GM18868 (cell line): ENCODE measurements around the gene ARMC9.
"Not testable (repeated sequence)": the region's sequence is repeated elsewhere in the genome, so short reads cannot be mapped to it uniquely, and the experiment has no call there.

Source experiments
- ATAC-seq: cut with Tn5 transposase; IDR thresholded peaks from one replicate; pipeline ENCODE4 v1.9.1; 2021; ENCODE audit warnings: mild to moderate bottlenecking, moderate library complexity; ENCODE audit not compliant: unreplicated experiment

Gene ARMC9, protein sequence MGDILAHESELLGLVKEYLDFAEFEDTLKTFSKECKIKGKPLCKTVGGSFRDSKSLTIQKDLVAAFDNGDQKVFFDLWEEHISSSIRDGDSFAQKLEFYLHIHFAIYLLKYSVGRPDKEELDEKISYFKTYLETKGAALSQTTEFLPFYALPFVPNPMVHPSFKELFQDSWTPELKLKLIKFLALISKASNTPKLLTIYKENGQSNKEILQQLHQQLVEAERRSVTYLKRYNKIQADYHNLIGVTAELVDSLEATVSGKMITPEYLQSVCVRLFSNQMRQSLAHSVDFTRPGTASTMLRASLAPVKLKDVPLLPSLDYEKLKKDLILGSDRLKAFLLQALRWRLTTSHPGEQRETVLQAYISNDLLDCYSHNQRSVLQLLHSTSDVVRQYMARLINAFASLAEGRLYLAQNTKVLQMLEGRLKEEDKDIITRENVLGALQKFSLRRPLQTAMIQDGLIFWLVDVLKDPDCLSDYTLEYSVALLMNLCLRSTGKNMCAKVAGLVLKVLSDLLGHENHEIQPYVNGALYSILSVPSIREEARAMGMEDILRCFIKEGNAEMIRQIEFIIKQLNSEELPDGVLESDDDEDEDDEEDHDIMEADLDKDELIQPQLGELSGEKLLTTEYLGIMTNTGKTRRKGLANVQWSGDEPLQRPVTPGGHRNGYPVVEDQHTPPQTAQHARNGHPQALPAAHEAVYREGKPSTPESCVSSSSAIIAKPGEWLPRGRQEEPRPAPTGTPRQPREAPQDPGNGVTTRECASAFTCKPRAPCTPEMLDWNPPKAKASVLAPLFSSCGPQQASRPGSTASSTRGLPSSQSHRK

GRCh38 chr2:231198291-231199173, at the start of gene ARMC9:
ARMC9 (plus strand) TSS chr2:231198631; CDS start chr2:231206239, 7,608 bp downstream.
- peak; percentile 99 for ATAC-seq

- ATAC-seq = no peak
Measured at GRCh38 chr2:231152800-231153557, 45.5 kb upstream of the ARMC9 start.

GRCh38 chr2:231159306-231159705, 39.1 kb upstream of the ARMC9 start:
- ATAC-seq = no peak

- ATAC-seq = no peak
Measured at GRCh38 chr2:231160701-231161100, 37.7 kb upstream of the ARMC9 start.

- peak; percentile 65 for ATAC-seq
Measured at GRCh38 chr2:231161252-231161839, 37.1 kb upstream of the ARMC9 start.

DNA sequence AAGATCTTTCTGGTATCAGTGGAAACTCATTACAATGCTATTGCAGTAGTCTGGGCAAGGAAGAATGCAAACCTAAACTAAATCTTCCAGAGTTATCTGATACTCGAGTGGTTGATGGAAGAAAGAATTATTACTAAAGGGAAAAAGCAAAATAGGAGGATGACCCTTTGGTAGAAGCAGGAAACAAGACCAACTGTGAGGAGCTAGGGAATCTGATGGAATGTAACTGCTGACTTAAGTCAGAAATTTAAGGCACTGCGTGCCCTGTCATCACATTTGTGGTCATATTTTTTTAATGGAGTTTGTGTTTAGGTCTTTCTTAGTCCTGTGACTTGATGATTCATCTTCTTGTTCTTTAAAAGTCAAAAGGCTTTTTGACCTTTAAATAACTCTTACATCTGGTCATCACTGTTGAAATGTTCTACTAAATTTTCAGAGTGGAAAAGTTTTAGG, 36.5 kb upstream of the ARMC9 start:
- no peak for ATAC-seq

DNA sequence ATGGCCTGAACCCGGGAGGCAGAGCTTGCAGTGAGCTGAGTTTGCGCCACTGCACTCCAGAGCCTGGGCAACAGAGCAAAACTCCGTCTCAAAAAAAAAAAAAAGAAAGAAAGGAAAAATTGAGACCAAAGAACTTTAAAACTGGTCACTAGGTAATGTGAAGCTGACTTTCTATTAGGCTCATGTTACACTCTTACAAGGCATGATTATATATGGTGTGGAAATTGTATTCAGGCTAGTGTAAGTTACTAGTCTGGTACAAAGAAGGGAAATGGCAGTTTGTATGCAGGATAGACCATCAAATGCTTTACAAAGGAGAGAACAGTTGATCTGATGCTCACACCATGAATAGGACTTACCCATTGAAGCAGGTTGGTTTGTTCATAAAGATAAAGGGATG, 35.4 kb upstream of the ARMC9 start:
- no peak for ATAC-seq

- no peak for ATAC-seq
Measured at GRCh38 chr2:231163414-231164095, 34.9 kb upstream of the ARMC9 start.

DNA sequence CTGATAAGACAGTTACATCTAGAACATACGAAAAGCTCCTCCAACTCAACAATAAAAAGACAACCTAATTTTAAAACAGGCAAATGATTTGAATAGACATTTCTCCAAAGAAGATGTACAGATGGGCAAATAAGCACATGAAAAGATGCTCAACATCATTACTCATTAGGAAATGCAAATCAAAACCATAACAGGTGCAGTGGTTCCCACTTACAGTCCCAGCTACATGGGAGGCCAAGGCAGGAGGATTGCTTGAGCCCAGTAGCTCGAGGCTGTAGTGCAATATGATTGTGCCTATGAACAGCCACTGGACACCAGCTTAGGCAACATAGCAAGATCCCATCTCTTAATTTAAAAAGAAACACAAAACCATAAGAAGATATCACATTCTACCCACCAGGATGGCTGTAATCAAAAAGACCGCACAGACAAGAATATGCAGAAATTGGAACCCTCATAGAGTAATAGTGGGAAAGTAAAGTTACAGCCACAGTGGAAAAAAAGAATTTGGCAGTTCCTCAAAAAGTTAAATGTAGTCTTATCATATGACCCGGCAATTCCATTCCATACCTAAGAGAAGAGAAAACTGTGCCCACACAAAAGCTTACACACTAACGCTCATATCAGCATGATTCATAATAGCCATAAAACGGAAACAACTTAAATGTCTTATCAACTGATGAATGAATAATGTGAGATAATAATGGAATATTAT, 30.5 kb upstream of the ARMC9 start:
- no peak for ATAC-seq

DNA sequence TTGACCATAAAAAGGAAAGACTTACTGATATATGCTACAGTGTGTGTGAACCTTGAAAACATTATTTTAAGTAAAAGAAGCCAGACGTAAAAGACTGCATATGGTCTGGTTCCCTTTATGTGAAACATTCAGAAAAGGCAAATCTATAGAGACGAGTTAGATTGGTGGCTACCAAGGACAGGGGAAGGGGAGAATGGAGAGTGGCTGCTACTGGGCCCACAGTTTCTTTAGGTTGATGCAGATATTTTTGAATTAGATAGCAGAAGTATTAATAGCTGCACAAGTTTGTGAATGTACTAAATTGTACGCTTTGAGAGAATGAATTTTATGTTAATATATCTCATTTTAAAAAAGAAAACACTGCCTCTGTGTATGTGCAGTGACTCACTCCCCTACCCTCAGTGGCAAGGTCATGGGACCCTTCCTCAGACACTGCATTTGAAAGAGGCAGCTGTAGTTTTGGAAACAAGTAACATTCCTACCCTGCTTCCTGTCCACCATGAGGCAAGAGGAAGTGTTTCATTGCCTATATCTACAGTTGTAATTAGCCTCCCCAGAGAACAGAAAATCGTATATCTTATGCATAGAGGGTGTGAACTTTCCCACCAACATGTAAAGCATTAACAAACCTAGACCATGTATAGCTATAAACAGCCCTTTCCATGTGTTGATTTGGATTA, 29.8 kb upstream of the ARMC9 start:
- ATAC-seq = no peak

GRCh38 chr2:231169488-231169887, 28.9 kb upstream of the ARMC9 start:
- no peak for ATAC-seq

DNA sequence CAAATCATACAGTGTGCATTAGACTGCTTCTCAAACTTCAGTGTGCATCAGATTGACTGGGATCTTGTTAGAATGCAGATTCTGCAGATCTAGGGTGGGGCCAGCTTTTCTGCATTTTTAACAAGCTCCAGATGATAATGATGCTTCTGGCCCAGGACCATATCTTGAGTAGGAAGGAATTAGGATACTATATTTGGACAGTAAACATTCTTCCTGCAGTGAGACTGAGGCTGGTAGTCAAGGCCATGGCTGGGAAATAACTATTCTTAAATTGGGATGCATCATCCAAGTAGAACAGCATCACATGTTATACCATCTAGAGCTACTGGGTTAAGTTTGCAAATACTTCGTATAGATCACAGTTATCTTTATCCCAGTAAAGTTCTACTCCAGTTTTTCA, 28.4 kb upstream of the ARMC9 start:
- ATAC-seq = no peak

- no peak for ATAC-seq
Measured at GRCh38 chr2:231172025-231172424, 26.4 kb upstream of the ARMC9 start.

GRCh38 chr2:231174211-231174651, 24.2 kb upstream of the ARMC9 start:
- ATAC-seq = no peak

GRCh38 chr2:231176066-231176465, 22.4 kb upstream of the ARMC9 start:
- ATAC-seq = no peak

DNA sequence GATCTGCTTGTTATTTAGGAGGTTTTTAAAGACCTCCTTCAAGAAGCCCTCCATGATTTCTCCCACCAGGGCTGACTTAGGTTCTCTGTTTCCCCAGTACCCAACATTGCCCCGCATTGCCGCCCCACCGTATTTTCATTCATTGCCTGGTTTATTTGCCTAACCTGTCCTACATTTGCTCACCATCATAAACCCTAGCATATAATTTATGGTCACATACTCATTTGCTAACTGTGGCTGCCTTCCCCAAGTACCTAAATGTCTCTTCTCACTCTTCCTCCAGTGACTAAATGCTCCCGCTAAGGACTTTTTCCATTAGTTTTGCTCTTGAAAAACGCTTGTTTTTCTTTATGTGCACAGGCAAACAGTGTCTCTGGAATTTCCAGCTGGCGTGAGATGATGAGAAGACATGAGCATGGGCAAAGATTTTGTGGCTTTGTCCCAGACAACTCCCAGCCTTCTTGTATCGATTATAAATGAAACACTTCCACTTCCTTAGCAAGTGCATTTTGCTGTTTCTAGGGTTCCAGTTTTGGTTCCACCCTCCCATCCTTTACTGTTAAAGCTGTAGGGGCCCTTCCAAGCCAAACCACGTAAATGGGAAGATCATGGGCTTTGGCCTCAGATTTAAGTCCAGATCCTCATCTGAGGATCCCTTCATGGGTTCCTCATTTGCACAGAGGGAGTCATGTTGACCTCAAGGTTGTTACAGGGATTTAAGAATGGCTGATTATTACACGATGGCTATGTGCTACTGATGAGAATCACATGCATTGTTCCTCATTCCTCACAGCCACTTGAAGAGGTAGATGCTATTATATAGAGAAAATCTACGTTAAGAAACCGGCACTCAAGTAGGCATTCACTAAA, 21.0 kb upstream of the ARMC9 start:
- ATAC-seq = no peak

DNA sequence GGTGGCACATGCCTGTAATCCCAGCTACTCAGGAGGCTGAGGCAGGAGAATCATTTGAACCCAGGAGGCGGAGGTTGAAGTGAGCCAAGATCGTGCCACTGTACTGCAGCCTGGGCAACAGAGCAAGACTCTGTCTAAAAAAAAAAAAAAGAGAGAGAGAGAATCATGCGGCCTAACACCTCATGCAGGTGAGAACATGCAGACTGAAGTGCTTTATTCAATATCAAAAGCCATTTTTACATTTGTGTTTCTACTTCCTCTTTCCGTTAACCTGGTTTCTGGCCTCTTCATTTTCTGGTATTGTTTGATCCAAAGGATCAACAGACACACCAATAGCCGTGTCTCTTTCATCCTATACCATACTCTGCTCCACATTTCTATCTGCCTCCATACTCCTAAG, 19.6 kb upstream of the ARMC9 start:
- not testable (repeated sequence) for ATAC-seq
